Activated CD8-positive, alpha-beta T cell treated with anti-CD3 and anti-CD28 coated beads for 36 hours (primary cell): ENCODE results near the gene IL2. TPM values are rescaled to one million over a fixed set of nuclear protein-coding genes. Genes with fewer than 3 reads are reported as not detected.

ENCODE experiments used
- ATAC-seq: fragments of 200-7000 bp; cut with Tn5 transposase; one replicate; pipeline ENCODE4 v1.10.0; 2021; ENCODE audit warnings: mild to moderate bottlenecking, moderate library complexity
- CTCF ChIA-PET: fragments of 350-600 bp; sonication (Branson Sonifier 250); formaldehyde crosslinking; loops from one replicate; lab custom pipeline; 2021; ENCODE audit warnings: antibody characterized with exemption; lab: Charles Lee
- POLR2A ChIA-PET: fragments of 350-600 bp; sonication (Branson Sonifier 250); formaldehyde crosslinking; loops from one replicate; lab custom pipeline; 2021; ENCODE audit warnings: antibody characterized with exemption; lab: Charles Lee
- DNase-seq: peaks from one replicate; pipeline ENCODE4 v3.0.0-alpha.2; 2020
- H3K27ac Mint-ChIP-seq: one replicate; pipeline ENCODE4 v1.8.0; 2021; ENCODE audit warnings: mild to moderate bottlenecking, mixed read lengths
- H3K27me3 Mint-ChIP-seq: one replicate; pipeline ENCODE4 v1.8.0; 2021; ENCODE audit warnings: mixed read lengths
- H3K36me3 Mint-ChIP-seq: one replicate; pipeline ENCODE4 v1.8.0; 2021; ENCODE audit warnings: low read depth, mixed read lengths
- H3K4me1 Mint-ChIP-seq: one replicate; pipeline ENCODE4 v1.8.0; 2021; ENCODE audit warnings: low read depth, mixed read lengths
- H3K4me3 Mint-ChIP-seq: one replicate; pipeline ENCODE4 v1.8.0; 2021; ENCODE audit warnings: mild to moderate bottlenecking, moderate library complexity, mixed read lengths
- H3K9me3 Mint-ChIP-seq: one replicate; pipeline ENCODE4 v1.8.0; 2021; ENCODE audit warnings: mixed read lengths
- CTCF ChIP-seq: fragments of 200-600 bp; IDR thresholded peaks from one replicate; pipeline ENCODE4 v1.8.0; 2022; ENCODE audit warnings: antibody characterized with exemption, mild to moderate bottlenecking
- intact Hi-C: fragments of 100-400 bp; cut with micrococcal nuclease; formaldehyde crosslinking; loops from one replicate; pipeline ENCODE4 v1.10.0; 2022
- total RNA-seq, 2 experiments: library from RNA; stranded (reverse); gene quantifications; one replicate each; pipeline ENCODE4 v1.2.3, GENCODE V29; 2021

IL2 gene
- 1 to 10 TPM; 5.4 to 8.9 TPM for total RNA-seq

GRCh38 chr4:122456231-122457116, at the start of gene IL2:
IL2 (minus strand) TSS chr4:122456725; CDS start chr4:122456440, 285 bp downstream.
- POLR2A ChIA-PET: interaction anchor here (1.1 kb wide), 1 partner anchor 39 kb away, joined by 3 read pairs; no protein-coding TSS in a partner anchor
- H3K4me1 Mint-ChIP-seq: peaks cover 57% of the 10 kb centered on the region

GRCh38 chr4:122503214-122503613, 46.7 kb upstream of the IL2 start:
- TF ChIP-seq CTCF: no peak
- no peaks in the 10 kb centered on the region for H3K9me3 Mint-ChIP-seq
- DNase-seq: no peak
- POLR2A ChIA-PET: interaction anchor here (1.3 kb wide), 1 partner anchor 14 kb away, joined by 3 read pairs; no protein-coding TSS in a partner anchor
- CTCF ChIA-PET: no interaction called here
- peaks cover 19% of the 10 kb centered on the region for H3K4me1 Mint-ChIP-seq
- no peak overlapping the region for H3K27ac Mint-ChIP-seq
- H3K27me3 Mint-ChIP-seq: peaks cover 3% of the 10 kb centered on the region
- intact Hi-C loops: loop anchor here (5.0 kb wide), 1 partner anchor 74 kb away; no protein-coding TSS in a partner anchor
- H3K36me3 Mint-ChIP-seq: no peaks in the 10 kb centered on the region
- ATAC-seq: peak; percentile 79
- no peak overlapping the region for H3K4me3 Mint-ChIP-seq

More at GRCh38 chr4:122456231-122457116, at the start of gene IL2:
- Mint-ChIP-seq H3K27me3 (no peaks in the 10 kb centered on the region), H3K27ac (peak within 1 kb of the TSS; percentile 83), H3K4me3 (peak within 1 kb of the TSS; percentile 58), H3K36me3 (peaks cover 2% of the 10 kb centered on the region), H3K9me3 (no peaks in the 10 kb centered on the region)
- intact Hi-C loops: loop anchor here (2.0 to 10.0 kb wide), 3 partner anchors 86 to 142 kb away; no protein-coding TSS in a partner anchor
- DNase-seq: peak; percentile 21
- peak; percentile 63 for ATAC-seq
- TF ChIP-seq CTCF: no peak
- CTCF ChIA-PET: interaction anchor here (1.1 to 1.7 kb wide), 2 partner anchors 121 to 261 kb away, joined by 4 to 6 read pairs; no protein-coding TSS in a partner anchor

GRCh38 chr4:122500852-122501501, 44.5 kb upstream of the IL2 start:
- ChIA-PET CTCF (no interaction called here), POLR2A (no interaction called here)
- no peak for ATAC-seq
- Mint-ChIP-seq H3K36me3 (no peaks in the 10 kb centered on the region), H3K4me1 (peaks cover 8% of the 10 kb centered on the region), H3K4me3 (no peak overlapping the region), H3K27ac (no peak overlapping the region), H3K9me3 (no peaks in the 10 kb centered on the region), H3K27me3 (peaks cover 3% of the 10 kb centered on the region)
- no peak for TF ChIP-seq CTCF
- intact Hi-C loops: loop anchor here (5.0 kb wide), 1 partner anchor 76 kb away; no protein-coding TSS in a partner anchor
- DNase-seq: no peak

- Mint-ChIP-seq H3K9me3 (peaks cover 20% of the 10 kb centered on the region), H3K4me1 (no peaks in the 10 kb centered on the region), H3K27me3 (peaks cover 9% of the 10 kb centered on the region), H3K27ac (no peak overlapping the region), H3K36me3 (peaks cover 11% of the 10 kb centered on the region), H3K4me3 (no peak overlapping the region)
- intact Hi-C loops: no loop called here
- ChIA-PET CTCF (interaction anchor here (1.5 kb wide), 1 partner anchor 10 kb away, joined by 3 read pairs; no protein-coding TSS in a partner anchor), POLR2A (no interaction called here)
- no peak for DNase-seq
- ATAC-seq: no peak
- TF ChIP-seq CTCF: no peak
Observed at GRCh38 chr4:122489061-122489460, 32.5 kb upstream of the IL2 start.
